Ascending aorta (tissue), 2 donors: Measurements from ENCODE around the gene NXPH2. TPM values are rescaled to one million over a fixed set of nuclear protein-coding genes. Genes with fewer than 3 reads are reported as not detected.

Experiments used
- DNase-seq, 2 donors: peaks; one replicate each; pipeline ENCODE4 v3.0.0-alpha.2; 2019; ENCODE audit warnings: low spot score in 2 of 2
- H3K27ac ChIP-seq, 2 donors: fragments of 200-600 bp; sonication (generic); one replicate each; pipeline ENCODE4 v1.5.1; 2016 to 2017; ENCODE audit warnings: mild to moderate bottlenecking in 1 of 2
- H3K27me3 ChIP-seq: fragments of 200-600 bp; sonication (generic); one replicate; pipeline ENCODE4 v1.5.1; 2017
- H3K36me3 ChIP-seq, 2 donors: fragments of 200-600 bp; sonication (generic); one replicate each; pipeline ENCODE4 v1.5.1; 2016
- H3K4me1 ChIP-seq, 2 donors: fragments of 200-600 bp; sonication (generic); one replicate each; pipeline ENCODE4 v1.5.1; 2016 to 2017; ENCODE audit warnings: mild to moderate bottlenecking in 1 of 2
- H3K4me3 ChIP-seq, 2 donors: fragments of 200-600 bp; sonication (generic); one replicate each; pipeline ENCODE4 v1.5.1; 2016 to 2017; ENCODE audit warnings: mild to moderate bottlenecking in 1 of 2
- H3K9me3 ChIP-seq, 2 donors: fragments of 200-600 bp; sonication (generic); one replicate each; pipeline ENCODE4 v1.5.1; 2016
- CTCF ChIP-seq, 3 experiments: fragments of 200-600 bp in 2 of 3; fragments of 450-650 bp in 1 of 3; sonication (generic) in 2 of 3; IDR thresholded peaks; one replicate each; pipeline ENCODE4 v1.5.1; 2016 to 2019; ENCODE audit warnings: antibody characterized with exemption in 3 of 3, mild to moderate bottlenecking in 1 of 3, moderate library complexity in 1 of 3
- intact Hi-C: fragments of 100-400 bp; cut with DNase I; formaldehyde crosslinking; loops from one replicate; pipeline ENCODE4 v1.15.1; 2023
- total RNA-seq: library from RNA; depleted of rRNA; stranded (reverse); fragments of >200 nt; gene quantifications from one replicate; pipeline ENCODE4 v1.1.0, GENCODE V29; 2016

Gene NXPH2
- total RNA-seq, 1 donor from 2014 or later: not detected

- H3K4me1 ChIP-seq: peaks cover 0 to 5% of the 10 kb centered on the region in 2 donors
- no peak for TF ChIP-seq CTCF (IDR thresholded peaks at IDR 0.05)
- intact Hi-C loops: no loop called here
- no peaks in the 10 kb centered on the region for H3K27me3 ChIP-seq
- H3K9me3 ChIP-seq: no peaks in the 10 kb centered on the region
- no peak overlapping the region for H3K27ac ChIP-seq
- no peak overlapping the region for H3K4me3 ChIP-seq
- DNase-seq: no peak
- no peaks in the 10 kb centered on the region for H3K36me3 ChIP-seq
Measured at GRCh38 chr2:138712212-138712979, 67.8 kb downstream of the NXPH2 start.

GRCh38 chr2:138711812-138712211 is 68.4 kb downstream of the NXPH2 start:
- no peaks in the 10 kb centered on the region for H3K27me3 ChIP-seq
- intact Hi-C loops: no loop called here
- H3K36me3 ChIP-seq: no peaks in the 10 kb centered on the region
- no peaks in the 10 kb centered on the region for H3K9me3 ChIP-seq
- H3K27ac ChIP-seq: no peak overlapping the region
- TF ChIP-seq CTCF (IDR thresholded peaks at IDR 0.05): no peak
- H3K4me3 ChIP-seq: no peak overlapping the region
- no peak for DNase-seq
- peaks cover 0 to 7% of the 10 kb centered on the region in 2 donors for H3K4me1 ChIP-seq

- Histone ChIP-seq H3K4me1 (peaks cover 0 to 7% of the 10 kb centered on the region in 2 donors), H3K36me3 (no peaks in the 10 kb centered on the region), H3K9me3 (no peaks in the 10 kb centered on the region), H3K4me3 (no peak overlapping the region), H3K27me3 (no peaks in the 10 kb centered on the region), H3K27ac (no peak overlapping the region)
- DNase-seq: no peak
- no peak for TF ChIP-seq CTCF (IDR thresholded peaks at IDR 0.05)
- intact Hi-C loops: loop anchor here (5.0 kb wide), 1 partner anchor 646 kb away; no protein-coding TSS in a partner anchor
Measured at GRCh38 chr2:138708682-138709241, 71.4 kb downstream of the NXPH2 start.

- no peaks in the 10 kb centered on the region for H3K36me3 ChIP-seq
- intact Hi-C loops: loop anchor here (5.0 kb wide), 1 partner anchor 645 kb away; no protein-coding TSS in a partner anchor
- H3K27me3 ChIP-seq: no peaks in the 10 kb centered on the region
- H3K4me1 ChIP-seq: peaks cover 0 to 7% of the 10 kb centered on the region in 2 donors
- TF ChIP-seq CTCF (IDR thresholded peaks at IDR 0.05): no peak
- no peaks in the 10 kb centered on the region for H3K9me3 ChIP-seq
- no peak for DNase-seq
- H3K4me3 ChIP-seq: no peak overlapping the region
- no peak overlapping the region for H3K27ac ChIP-seq
Measured at GRCh38 chr2:138707392-138708074, 72.7 kb downstream of the NXPH2 start.

GRCh38 chr2:138703242-138703641 is 76.9 kb downstream of the NXPH2 start:
- Histone ChIP-seq H3K4me3 (no peak overlapping the region), H3K9me3 (no peaks in the 10 kb centered on the region), H3K27me3 (no peaks in the 10 kb centered on the region), H3K4me1 (peaks cover 0 to 4% of the 10 kb centered on the region in 2 donors), H3K36me3 (no peaks in the 10 kb centered on the region), H3K27ac (no peak overlapping the region)
- no peak for DNase-seq
- intact Hi-C loops: no loop called here
- no peak for TF ChIP-seq CTCF (IDR thresholded peaks at IDR 0.05)
